BJ (cell line): ENCODE data around the gene ARL2BP. TPM values are rescaled to one million over a fixed set of nuclear protein-coding genes. Genes with fewer than 3 reads are reported as not detected.

Source experiments
- CTCF ChIA-PET: fragments of 350-600 bp; formaldehyde crosslinking; extraction: SDS; loops from one replicate; lab custom pipeline; 2021; ENCODE audit warnings: antibody characterized with exemption, inconsistent platforms; lab: Yijun Ruan, JAX
- POLR2A ChIA-PET: fragments of 300-600 bp; sonication (Branson Sonifier 250); formaldehyde crosslinking; extraction: SDS; loops from one replicate; lab custom pipeline; 2021; ENCODE audit warnings: antibody characterized with exemption; lab: Charles Lee
- DNase-seq: peaks from one replicate; pipeline ENCODE4 v3.0.0-alpha.2; 2011; ENCODE audit warnings: low read depth
- H3K27me3 ChIP-seq: 2 replicates; pipeline ENCODE4 v1.6.0; 2011; ENCODE audit warnings: low read length; ENCODE audit not compliant: control insufficient read depth, insufficient read depth
- H3K36me3 ChIP-seq: 2 replicates; pipeline ENCODE4 v1.5.1; 2011; ENCODE audit warnings: low read length; ENCODE audit not compliant: control insufficient read depth, insufficient read depth
- H3K4me3 ChIP-seq: 2 replicates; pipeline ENCODE4 v1.5.1; 2011; ENCODE audit warnings: low read depth, mild to moderate bottlenecking, control low read depth, low read length
- CTCF ChIP-seq: IDR thresholded peaks from 2 replicates; pipeline ENCODE4 v1.5.1; 2011; ENCODE audit warnings: low read depth, mild to moderate bottlenecking, control low read depth, inconsistent platforms, low read length, moderate library complexity; ENCODE audit not compliant: insufficient read depth
- polyA plus RNA-seq: library from polyadenylated mRNA; depleted of rRNA; stranded (reverse); fragments of >200 nt; gene quantifications from 2 replicates; pipeline ENCODE4 v1.2.3, GENCODE V29; 2011

Gene ARL2BP
- polyA plus RNA-seq, 1 experiment: 69.5 TPM

GRCh38 chr16:57203451-57203850, 41.6 kb upstream of the ARL2BP start:
- POLR2A ChIA-PET: no interaction called here
- Histone ChIP-seq H3K36me3 (peaks cover 7% of the 10 kb centered on the region), H3K4me3 (no peak overlapping the region), H3K27me3 (no peaks in the 10 kb centered on the region)
- CTCF ChIA-PET: no interaction called here
- TF ChIP-seq CTCF: no peak
- no peak for DNase-seq

- H3K27me3 ChIP-seq: no peaks in the 10 kb centered on the region
- ChIA-PET CTCF (interaction anchor here (1.6 kb wide), 1 partner anchor 10 kb away, joined by 7 read pairs; no protein-coding TSS in a partner anchor), POLR2A (no interaction called here)
- no peak for TF ChIP-seq CTCF
- H3K36me3 ChIP-seq: peaks cover 7% of the 10 kb centered on the region
- no peak for DNase-seq
- H3K4me3 ChIP-seq: no peak overlapping the region
Measured at GRCh38 chr16:57204675-57205074, 40.4 kb upstream of the ARL2BP start.

DNA sequence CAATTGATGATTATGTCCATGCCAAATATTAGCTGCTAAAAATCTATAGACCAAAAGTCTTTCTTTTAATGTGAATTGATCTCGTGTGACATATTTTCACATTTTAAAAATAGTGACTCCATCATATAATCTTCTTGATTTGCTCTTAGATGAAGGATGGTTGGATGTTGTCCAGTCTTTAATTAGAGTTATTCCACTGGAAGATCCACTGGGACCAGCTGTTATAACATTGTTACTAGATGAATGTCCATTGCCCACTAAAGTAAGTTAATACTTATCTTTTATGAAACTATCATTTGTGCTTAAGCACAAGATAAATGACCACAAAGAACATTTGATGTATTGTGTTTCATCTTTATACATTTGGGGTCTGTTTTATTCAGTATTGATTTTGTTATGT, 36.1 kb upstream of the ARL2BP start:
- H3K4me3 ChIP-seq: no peak overlapping the region
- H3K27me3 ChIP-seq: no peaks in the 10 kb centered on the region
- DNase-seq: no peak
- CTCF ChIA-PET: no interaction called here
- TF ChIP-seq CTCF: no peak
- POLR2A ChIA-PET: no interaction called here
- peaks cover 9% of the 10 kb centered on the region for H3K36me3 ChIP-seq

GRCh38 chr16:57209780-57210179, 35.3 kb upstream of the ARL2BP start:
- POLR2A ChIA-PET: no interaction called here
- no peak overlapping the region for H3K4me3 ChIP-seq
- no peak for TF ChIP-seq CTCF
- DNase-seq: no peak
- no peaks in the 10 kb centered on the region for H3K27me3 ChIP-seq
- CTCF ChIA-PET: no interaction called here
- H3K36me3 ChIP-seq: peaks cover 9% of the 10 kb centered on the region

DNA sequence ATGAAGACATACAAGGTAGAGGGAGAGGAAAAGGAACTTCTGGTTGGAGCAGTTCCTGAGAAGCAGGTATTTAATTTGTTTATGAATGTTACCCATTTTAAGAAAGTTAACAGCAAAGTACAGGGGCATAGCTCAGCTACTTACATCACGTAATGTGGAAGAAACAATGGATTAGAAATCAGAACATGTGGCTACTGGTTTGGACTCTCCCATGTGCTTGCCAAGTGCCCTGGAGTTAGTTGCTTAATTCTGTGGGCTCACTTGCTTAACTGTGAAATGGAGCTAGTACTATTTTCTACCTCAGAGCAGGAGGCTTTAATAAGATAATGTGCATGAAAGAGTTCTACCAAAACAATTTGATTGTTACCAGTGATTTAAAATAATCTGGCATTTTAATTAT, 31.6 kb upstream of the ARL2BP start:
- Histone ChIP-seq H3K27me3 (no peaks in the 10 kb centered on the region), H3K4me3 (no peak overlapping the region), H3K36me3 (peaks cover 15% of the 10 kb centered on the region)
- no peak for TF ChIP-seq CTCF
- ChIA-PET CTCF (interaction anchor here (1.1 to 1.6 kb wide), 3 partner anchors 10 to 20 kb away, joined by 3 to 4 read pairs (median 3); no protein-coding TSS in a partner anchor), POLR2A (no interaction called here)
- DNase-seq: no peak
